SK-N-SH treated with all-trans-retinoic acid at 6 μM for 48 hours (cell line): Measurements from ENCODE around the gene SLC2A8.

Experiments used
- ATAC-seq: fragments of 200-7000 bp; cut with Tn5 transposase; 3 replicates; pipeline ENCODE4 v1.9.1; 2020; ENCODE audit warnings: mild to moderate bottlenecking, moderate library complexity
- ARNTL ChIP-seq: fragments of 450-650 bp; formaldehyde crosslinking; IDR thresholded peaks from 2 replicates; pipeline ENCODE4 v1.5.0; 2020; ENCODE audit warnings: low read depth, mild to moderate bottlenecking, moderate library complexity, borderline replicate concordance
- BACH2 ChIP-seq: fragments of 250-450 bp; sonication (Bioruptor Pico); IDR thresholded peaks from 2 replicates; pipeline ENCODE4 v1.9.0; 2021; ENCODE audit warnings: mild to moderate bottlenecking, borderline replicate concordance
- CSDC2 ChIP-seq: fragments of 250-450 bp; sonication (Bioruptor Pico); IDR thresholded peaks from 2 replicates; pipeline ENCODE4 v1.5.0; 2020; ENCODE audit warnings: mild to moderate bottlenecking, moderate library complexity
- CSRNP3 ChIP-seq: fragments of 250-450 bp; sonication (Bioruptor Pico); IDR thresholded peaks from 2 replicates; pipeline ENCODE4 v1.5.1; 2021; ENCODE audit warnings: mild to moderate bottlenecking, moderate library complexity
- ESRRG ChIP-seq: fragments of 250-450 bp; sonication (Bioruptor Pico); IDR thresholded peaks from 2 replicates; pipeline ENCODE4 v1.6.1; 2021; ENCODE audit warnings: mild to moderate bottlenecking
- GLIS3 ChIP-seq: fragments of 250-450 bp; sonication (Bioruptor Pico); IDR thresholded peaks from 2 replicates; pipeline ENCODE4 v1.5.0; 2020; ENCODE audit warnings: mild to moderate bottlenecking, moderate library complexity
- ISL1 ChIP-seq: fragments of 250-450 bp; sonication (Bioruptor Pico); IDR thresholded peaks from 2 replicates; pipeline ENCODE4 v2.1.2; 2022; ENCODE audit warnings: mild to moderate bottlenecking, moderate library complexity
- OSR1 ChIP-seq: fragments of 250-450 bp; sonication (Bioruptor Pico); IDR thresholded peaks from 2 replicates; pipeline ENCODE4 v1.8.0; 2022; ENCODE audit warnings: moderate library complexity, mild to moderate bottlenecking, inconsistent platforms
- PATZ1 ChIP-seq: fragments of 250-450 bp; sonication (Bioruptor Pico); IDR thresholded peaks from 2 replicates; pipeline ENCODE4 v1.8.0; 2020; ENCODE audit warnings: mild to moderate bottlenecking, moderate library complexity, borderline replicate concordance
- POU6F1 ChIP-seq: fragments of 250-450 bp; sonication (Bioruptor Pico); IDR thresholded peaks from 2 replicates; pipeline ENCODE4 v1.8.0; 2021; ENCODE audit warnings: low read depth, mild to moderate bottlenecking, moderate library complexity, borderline replicate concordance
- RARB ChIP-seq: fragments of 250-450 bp; sonication (Bioruptor Pico); IDR thresholded peaks from 2 replicates; pipeline ENCODE4 v1.8.0; 2021; ENCODE audit warnings: mild to moderate bottlenecking, moderate library complexity
- SNAI2 ChIP-seq: fragments of 250-450 bp; sonication (Bioruptor Pico); IDR thresholded peaks from 2 replicates; pipeline ENCODE4 v1.5.0; 2020; ENCODE audit warnings: mild to moderate bottlenecking, moderate library complexity
- TCF4 ChIP-seq: fragments of 250-450 bp; sonication (Bioruptor Pico); IDR thresholded peaks from 2 replicates; pipeline ENCODE4 v1.8.0; 2021; ENCODE audit warnings: mild to moderate bottlenecking, moderate library complexity, borderline replicate concordance
- TOX ChIP-seq: fragments of 250-450 bp; sonication (Bioruptor Pico); IDR thresholded peaks from 2 replicates; pipeline ENCODE4 v1.8.0; 2021; ENCODE audit warnings: mild to moderate bottlenecking, moderate library complexity, borderline replicate concordance
- ZFP3 ChIP-seq: fragments of 250-450 bp; sonication (Bioruptor Pico); IDR thresholded peaks from 2 replicates; pipeline ENCODE4 v1.5.0; 2020; ENCODE audit warnings: mild to moderate bottlenecking, moderate library complexity
- ZFP30 ChIP-seq: fragments of 450-650 bp; formaldehyde crosslinking; IDR thresholded peaks from 2 replicates; pipeline ENCODE4 v1.5.0; 2022; ENCODE audit warnings: mild to moderate bottlenecking, moderate library complexity
- ZNF565 ChIP-seq: fragments of 450-650 bp; formaldehyde crosslinking; conservative IDR thresholded peaks from 2 replicates; pipeline ENCODE4 v1.5.0; 2020; ENCODE audit warnings: low read depth, mild to moderate bottlenecking, moderate library complexity
- ZNF70 ChIP-seq: fragments of 450-650 bp; formaldehyde crosslinking; IDR thresholded peaks from 2 replicates; pipeline ENCODE4 v1.5.0; 2020; ENCODE audit warnings: mild to moderate bottlenecking, moderate library complexity
- ZNF8 ChIP-seq: fragments of 450-650 bp; formaldehyde crosslinking; IDR thresholded peaks from 2 replicates; pipeline ENCODE4 v1.5.0; 2020; ENCODE audit warnings: mild to moderate bottlenecking, moderate library complexity

The SLC2A8 gene

GRCh38 chr9:127411122-127411521 is 14.2 kb downstream of the SLC2A8 start (continued):
- TF ChIP-seq PATZ1 (CRISPR knock-in tag) (no peak), CSRNP3 (CRISPR knock-in tag) (no peak)
- TF ChIP-seq, all 23 proteins: peak for 0

GRCh38 chr9:127415141-127415540 is 18.2 kb downstream of the SLC2A8 start:
- no peak for ATAC-seq
- TF ChIP-seq TCF4 (CRISPR knock-in tag) (no peak), OSR1 (CRISPR knock-in tag) (no peak), ZNF565 (no peak), CSDC2 (CRISPR knock-in tag) (no peak), ESRRG (no peak), RARB (CRISPR knock-in tag) (no peak), SNAI2 (CRISPR knock-in tag) (no peak), CSRNP3 (CRISPR knock-in tag) (no peak), ZFP3 (no peak), ZNF8 (CRISPR knock-in tag) (no peak)

- TF ChIP-seq OSR1 (CRISPR knock-in tag) (no peak), BACH2 (CRISPR knock-in tag) (no peak), ISL1 (no peak), CSRNP3 (CRISPR knock-in tag) (no peak)
- TF ChIP-seq, all 23 proteins: peak for 0
- no peak for ATAC-seq
These were observed 18.7 kb downstream of the SLC2A8 start for GRCh38 chr9:127415657-127416056.

- no peak for TF ChIP-seq ZNF565
- no peak for TF ChIP-seq ISL1
- no peak for TF ChIP-seq ZNF70 (CRISPR knock-in tag)
- TF ChIP-seq BACH2 (CRISPR knock-in tag), result no peak
- no peak for TF ChIP-seq SNAI2 (CRISPR knock-in tag)
- no peak for TF ChIP-seq OSR1 (CRISPR knock-in tag)
- no peak for TF ChIP-seq GLIS3 (CRISPR knock-in tag)
- no peak for TF ChIP-seq POU6F1 (CRISPR knock-in tag)
- TF ChIP-seq ZFP30 (CRISPR knock-in tag), result no peak
- TF ChIP-seq TOX (CRISPR knock-in tag), result no peak
- TF ChIP-seq ESRRG, result no peak
- no peak for TF ChIP-seq PATZ1 (CRISPR knock-in tag)
- TF ChIP-seq CSDC2 (CRISPR knock-in tag), result no peak
- TF ChIP-seq ARNTL, result no peak
- no peak for TF ChIP-seq TCF4 (CRISPR knock-in tag)
- TF ChIP-seq, all 23 proteins: peak for 0
- ATAC-seq, result peak; percentile 36; the same call in 2 of the 3 replicates
These were observed 20.4 kb downstream of the SLC2A8 start for GRCh38 chr9:127417131-127418036.
